A673 (cell line): ENCODE data around the gene KRTAP1-1. TPM values are rescaled to one million over a fixed set of nuclear protein-coding genes. Genes with fewer than 3 reads are reported as not detected.
"Not testable (repeated sequence)": the region's sequence is repeated elsewhere in the genome, so short reads cannot be mapped to it uniquely, and the experiment has no call there.

Experiments
- BruUV-seq: library from RNA; stranded (reverse); fragments of 400-500 nt; replicated peaks from 2 replicates; lab custom pipeline; 2021; lab: Mats Ljungman, UMichigan
- CTCF ChIA-PET: fragments of 300-600 bp; sonication (Branson Sonifier 250); formaldehyde crosslinking; loops from one replicate; lab custom pipeline; 2022; ENCODE audit warnings: antibody characterized with exemption; lab: Charles Lee
- POLR2A ChIA-PET: fragments of 300-600 bp; sonication (Branson Sonifier 250); formaldehyde crosslinking; loops from one replicate; lab custom pipeline; 2022; ENCODE audit warnings: antibody characterized with exemption; ENCODE audit not compliant: low non-redundant PET; lab: Charles Lee
- DNase-seq: peaks from one replicate; pipeline ENCODE4 v3.0.0-alpha.2; 2015; ENCODE audit warnings: low spot score
- H3K27ac ChIP-seq: fragments of 200-600 bp; sonication (generic); 2 replicates; pipeline ENCODE4 v1.5.1; 2016; ENCODE audit warnings: mixed run types, low read depth, mild to moderate bottlenecking, mixed read lengths, antibody characterized with exemption, low read length; ENCODE audit not compliant: poor library complexity, severe bottlenecking
- H3K27me3 ChIP-seq: fragments of 200-600 bp; sonication (generic); replicated peaks from 2 replicates; pipeline ENCODE4 v1.6.1; 2017; ENCODE audit warnings: mixed run types, low read depth, mild to moderate bottlenecking, mixed read lengths, antibody characterized with exemption, low read length; ENCODE audit not compliant: insufficient read depth, poor library complexity
- H3K36me3 ChIP-seq: fragments of 200-600 bp; sonication (generic); 2 replicates; pipeline ENCODE4 v1.6.1; 2016; ENCODE audit warnings: mixed run types, mild to moderate bottlenecking, mixed read lengths, antibody characterized with exemption, low read length; ENCODE audit not compliant: insufficient read depth, poor library complexity, severe bottlenecking
- H3K4me1 ChIP-seq: fragments of 200-600 bp; sonication (generic); 2 replicates; pipeline ENCODE4 v1.6.1; 2017; ENCODE audit warnings: mixed run types, mild to moderate bottlenecking, mixed read lengths, antibody characterized with exemption, low read length; ENCODE audit not compliant: insufficient read depth, poor library complexity, severe bottlenecking
- H3K4me3 ChIP-seq: fragments of 200-600 bp; sonication (generic); 2 replicates; pipeline ENCODE4 v1.5.1; 2016; ENCODE audit warnings: low read depth, mixed run types, mild to moderate bottlenecking, mixed read lengths, low read length; ENCODE audit not compliant: poor library complexity, severe bottlenecking
- H3K9me3 ChIP-seq: fragments of 200-600 bp; sonication (generic); 2 replicates; pipeline ENCODE4 v1.6.1; 2016; ENCODE audit warnings: mixed run types, low read depth, mild to moderate bottlenecking, mixed read lengths, antibody characterized with exemption, low read length; ENCODE audit not compliant: poor library complexity, severe bottlenecking
- EZH2 ChIP-seq: fragments of 200-600 bp; sonication (generic); IDR thresholded peaks from 2 replicates; pipeline ENCODE4 v1.6.1; 2017; ENCODE audit warnings: borderline replicate concordance, low read depth, mild to moderate bottlenecking, mixed read lengths, antibody characterized with exemption, low read length; ENCODE audit not compliant: poor library complexity, severe bottlenecking
- intact Hi-C: fragments of 100-400 bp; cut with micrococcal nuclease; formaldehyde crosslinking; loops from one replicate; pipeline ENCODE4 v1.10.0; 2022; ENCODE audit not compliant: unreplicated experiment
- total RNA-seq: library from RNA; stranded (reverse); gene quantifications from 2 replicates; pipeline ENCODE4 v1.2.3, GENCODE V29; 2021
- TF ChIP-seq, protein P1 (sequence below): fragments of 300-800, 200-600 bp; sonication (generic); conservative IDR thresholded peaks from 2 replicates; pipeline ENCODE4 v1.5.1; 2017; ENCODE audit warnings: low read depth, mild to moderate bottlenecking, antibody characterized with exemption, low read length, moderate library complexity, mixed read lengths

The KRTAP1-1 gene
- total RNA-seq, 1 experiment from 2014 or later: not detected

DNA sequence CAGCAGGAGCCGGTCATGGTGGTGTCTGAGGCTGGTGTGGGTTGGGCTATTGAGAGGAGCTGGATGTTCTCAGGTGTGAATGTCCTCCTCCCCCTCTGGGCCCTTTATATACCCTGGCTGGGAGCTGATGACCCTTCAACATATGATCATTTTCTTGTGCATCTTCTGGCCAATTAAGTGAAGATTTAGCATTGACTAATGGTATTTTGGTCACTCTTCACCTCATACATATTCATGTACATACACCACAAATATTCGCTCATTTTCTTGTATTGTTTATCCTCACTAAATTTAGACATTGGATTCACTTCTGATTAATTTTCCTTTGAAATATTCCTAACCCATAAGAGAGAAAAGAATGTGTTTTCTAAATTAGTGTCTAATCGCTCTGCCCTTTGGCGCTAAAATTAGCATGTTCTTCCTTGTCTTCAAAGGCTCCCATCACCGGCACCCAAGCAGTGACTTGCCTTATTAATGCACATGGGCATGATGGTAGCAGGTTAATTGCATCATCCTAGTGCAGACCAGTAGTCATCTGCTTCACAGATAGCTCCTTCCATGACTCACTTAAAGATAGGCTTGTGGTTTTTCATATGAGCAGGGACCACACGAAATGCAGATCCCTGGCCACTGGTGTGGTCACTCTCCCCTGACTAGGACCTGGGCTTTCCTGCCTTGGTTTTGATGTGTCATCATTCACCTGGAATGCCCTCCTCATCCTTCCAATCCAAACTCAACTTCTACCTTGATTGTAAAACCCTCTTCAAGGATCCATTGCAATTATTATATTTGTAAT, 24.8 kb upstream of the KRTAP1-1 start, which contains the start of gene KRTAP2-4:
KRTAP2-4 (minus strand) TSS at position 51 of the 796 bp plus-strand sequence; CDS start at position 17, 34 bp downstream.
- no TSS peak for BruUV-seq
- no peaks in the 10 kb centered on the region for H3K4me1 ChIP-seq
- DNase-seq: no peak
- ChIA-PET CTCF (no interaction called here), POLR2A (no interaction called here)
- TF ChIP-seq, protein P1, sequence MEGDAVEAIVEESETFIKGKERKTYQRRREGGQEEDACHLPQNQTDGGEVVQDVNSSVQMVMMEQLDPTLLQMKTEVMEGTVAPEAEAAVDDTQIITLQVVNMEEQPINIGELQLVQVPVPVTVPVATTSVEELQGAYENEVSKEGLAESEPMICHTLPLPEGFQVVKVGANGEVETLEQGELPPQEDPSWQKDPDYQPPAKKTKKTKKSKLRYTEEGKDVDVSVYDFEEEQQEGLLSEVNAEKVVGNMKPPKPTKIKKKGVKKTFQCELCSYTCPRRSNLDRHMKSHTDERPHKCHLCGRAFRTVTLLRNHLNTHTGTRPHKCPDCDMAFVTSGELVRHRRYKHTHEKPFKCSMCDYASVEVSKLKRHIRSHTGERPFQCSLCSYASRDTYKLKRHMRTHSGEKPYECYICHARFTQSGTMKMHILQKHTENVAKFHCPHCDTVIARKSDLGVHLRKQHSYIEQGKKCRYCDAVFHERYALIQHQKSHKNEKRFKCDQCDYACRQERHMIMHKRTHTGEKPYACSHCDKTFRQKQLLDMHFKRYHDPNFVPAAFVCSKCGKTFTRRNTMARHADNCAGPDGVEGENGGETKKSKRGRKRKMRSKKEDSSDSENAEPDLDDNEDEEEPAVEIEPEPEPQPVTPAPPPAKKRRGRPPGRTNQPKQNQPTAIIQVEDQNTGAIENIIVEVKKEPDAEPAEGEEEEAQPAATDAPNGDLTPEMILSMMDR: no peak
- no peak for TF ChIP-seq EZH2
- no peaks in the 10 kb centered on the region for H3K27me3 ChIP-seq
- no peaks in the 10 kb centered on the region for H3K9me3 ChIP-seq
- H3K36me3 ChIP-seq: no peaks in the 10 kb centered on the region
- intact Hi-C loops: no loop called here
- H3K27ac ChIP-seq: no peak within 1 kb of the TSS
- H3K4me3 ChIP-seq: no peak within 1 kb of the TSS

DNA sequence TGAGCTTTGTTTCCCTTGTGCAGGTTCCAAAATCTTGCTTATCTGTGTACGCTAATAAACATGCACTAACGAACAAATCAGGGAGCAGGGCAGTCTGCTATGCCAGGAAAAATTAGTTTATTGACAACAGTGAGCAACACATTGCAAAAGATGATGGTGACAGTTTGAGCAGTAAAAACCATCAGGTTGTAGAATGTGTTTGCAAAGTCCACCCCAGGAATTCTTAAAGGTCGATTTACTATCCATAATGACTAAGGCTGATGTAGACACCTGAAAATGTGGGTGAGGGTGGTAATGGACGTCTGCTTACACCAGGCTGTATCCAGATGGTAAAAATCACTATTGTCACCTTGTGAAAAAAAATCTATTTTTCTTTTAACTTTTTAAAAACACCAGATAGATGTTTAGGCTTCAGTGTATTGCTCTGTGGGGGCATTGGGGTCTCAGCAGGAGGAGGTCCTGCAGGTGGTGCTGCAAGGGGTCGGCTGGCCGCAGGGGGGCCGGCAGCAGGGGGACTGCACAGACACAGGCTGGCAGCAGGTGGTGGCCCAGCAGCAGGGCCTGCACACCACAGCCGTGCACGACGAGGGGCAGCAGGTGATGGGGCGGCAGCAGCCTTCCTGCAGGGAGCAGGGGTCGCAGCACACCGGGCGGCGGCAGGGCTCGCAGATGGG, 23.9 kb upstream of the KRTAP1-1 start:
- BruUV-seq, DNase-seq, H3K4me1 ChIP-seq, H3K27ac ChIP-seq, CTCF ChIA-PET, H3K4me3 ChIP-seq, H3K27me3 ChIP-seq, POLR2A ChIA-PET, intact Hi-C loops, H3K36me3 ChIP-seq, H3K9me3 ChIP-seq: not testable (repeated sequence)

DNA sequence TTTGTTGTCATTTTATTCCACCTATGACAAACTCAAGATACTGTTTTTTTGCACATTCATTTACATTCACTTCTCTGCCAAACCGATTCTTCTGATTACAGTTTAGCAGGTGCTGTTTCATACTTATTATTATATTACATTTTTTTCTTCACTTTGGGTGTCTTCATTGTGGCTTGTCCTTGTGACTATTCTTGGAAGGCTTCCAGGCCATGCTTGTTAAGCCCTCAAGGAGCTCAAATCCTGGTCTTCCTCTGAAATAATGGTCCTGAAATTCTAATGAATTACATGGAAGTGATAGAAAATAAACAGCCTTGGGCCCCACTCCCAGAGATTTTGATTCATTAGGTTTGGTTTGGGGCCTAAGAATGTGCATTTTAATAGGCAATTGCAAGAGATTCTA, 23.1 kb upstream of the KRTAP1-1 start:
- POLR2A ChIA-PET: no interaction called here
- TF ChIP-seq EZH2: no peak
- TF ChIP-seq, protein P1: no peak
- no peak overlapping the region for H3K27ac ChIP-seq
- no peaks in the 10 kb centered on the region for H3K4me1 ChIP-seq
- no TSS peak for BruUV-seq
- no peaks in the 10 kb centered on the region for H3K36me3 ChIP-seq
- intact Hi-C loops: no loop called here
- no peaks in the 10 kb centered on the region for H3K27me3 ChIP-seq
- CTCF ChIA-PET: no interaction called here
- H3K4me3 ChIP-seq: no peak overlapping the region
- H3K9me3 ChIP-seq: no peaks in the 10 kb centered on the region
- DNase-seq: no peak
